CD14-positive monocyte (primary cell): ENCODE measurements around the gene DPP6. TPM values are rescaled to one million over a fixed set of nuclear protein-coding genes. Genes with fewer than 3 reads are reported as not detected.
"Not testable (repeated sequence)": the region's sequence is repeated elsewhere in the genome, so short reads cannot be mapped to it uniquely, and the experiment has no call there.

ENCODE experiments used
- DNase-seq, 3 donors: peaks; one replicate each; pipeline ENCODE4 v3.0.0-alpha.2; 2011 to 2022
- H2AFZ ChIP-seq: 2 replicates; pipeline ENCODE4 v1.6.0; 2012; ENCODE audit warnings: mild to moderate bottlenecking, low read depth, low read length, inconsistent platforms; ENCODE audit not compliant: insufficient read depth, poor library complexity, severe bottlenecking
- H3K27ac ChIP-seq, 2 donors: 1 replicate in 1 of 2; 2 replicates in 1 of 2; pipeline ENCODE4 v1.5.1; 2012 to 2013; ENCODE audit warnings: low read length in 2 of 2, control low read depth in 1 of 2, inconsistent platforms in 1 of 2, low read depth in 1 of 2, mild to moderate bottlenecking in 1 of 2
- H3K27me3 ChIP-seq, 2 donors: one replicate each; pipeline versions ENCODE4 v1.6.0 to v1.6.1; 2011 to 2013; ENCODE audit warnings: low read length in 2 of 2; ENCODE audit not compliant: control insufficient read depth in 2 of 2, insufficient read depth in 2 of 2
- H3K36me3 ChIP-seq, 2 donors: replicated peaks in 1 of 2; 1 replicate in 1 of 2; 2 replicates in 1 of 2; pipeline versions ENCODE4 v1.5.1 to v1.6.1; 2012 to 2013; ENCODE audit warnings: low read length in 2 of 2, control low read depth in 1 of 2, inconsistent platforms in 1 of 2, mild to moderate bottlenecking in 1 of 2; ENCODE audit not compliant: insufficient read depth in 2 of 2, control insufficient read depth in 1 of 2
- H3K4me1 ChIP-seq, 2 donors: 1 replicate in 1 of 2; 2 replicates in 1 of 2; pipeline versions ENCODE4 v1.5.1 to v1.6.1; 2012 to 2013; ENCODE audit warnings: low read length in 2 of 2, control low read depth in 1 of 2, inconsistent platforms in 1 of 2, mild to moderate bottlenecking in 1 of 2, moderate library complexity in 1 of 2; ENCODE audit not compliant: insufficient read depth in 2 of 2, control insufficient read depth in 1 of 2
- H3K4me2 ChIP-seq: replicated peaks from 2 replicates; pipeline ENCODE3; 2012; ENCODE audit warnings: low read length, moderate library complexity, mild to moderate bottlenecking; ENCODE audit not compliant: poor library complexity, severe bottlenecking; ENCODE audit errors: extremely low read depth
- H3K4me3 ChIP-seq, 3 experiments: fragments of 200-600 bp in 1 of 3; sonication (generic) in 1 of 3; replicated peaks in 1 of 3; 1 replicate in 2 of 3; 2 replicates in 1 of 3; pipeline ENCODE4 v1.5.1; 2011 to 2013; ENCODE audit warnings: low read length in 3 of 3, mild to moderate bottlenecking in 3 of 3, control low read depth in 2 of 3, low read depth in 2 of 3, inconsistent platforms in 1 of 3, moderate library complexity in 1 of 3
- H3K79me2 ChIP-seq: 2 replicates; pipeline ENCODE4 v1.6.0; 2012; ENCODE audit warnings: mild to moderate bottlenecking, control low read depth, inconsistent platforms, low read length, moderate library complexity; ENCODE audit not compliant: insufficient read depth
- H3K9ac ChIP-seq: 2 replicates; pipeline ENCODE4 v1.6.0; 2017; ENCODE audit warnings: low read length, mild to moderate bottlenecking; ENCODE audit not compliant: insufficient read depth, poor library complexity, severe bottlenecking
- H3K9me3 ChIP-seq, 2 donors: replicated peaks in 1 of 2; 1 replicate in 1 of 2; 2 replicates in 1 of 2; pipeline versions ENCODE4 v1.5.1 to v1.6.1; 2012 to 2013; ENCODE audit warnings: low read length in 2 of 2, control low read depth in 1 of 2; ENCODE audit not compliant: control insufficient read depth in 1 of 2, insufficient read depth in 1 of 2
- H4K20me1 ChIP-seq: 2 replicates; pipeline ENCODE4 v1.6.0; 2012; ENCODE audit warnings: mild to moderate bottlenecking, low read length, control low read depth, moderate library complexity; ENCODE audit not compliant: insufficient read depth
- H3K27ac Mint-ChIP-seq, 7 donors: one replicate each; pipeline ENCODE4 v1.8.0; 2020; ENCODE audit warnings: mild to moderate bottlenecking in 7 of 7, mixed read lengths in 7 of 7, moderate library complexity in 6 of 7, inconsistent platforms in 2 of 7
- H3K27me3 Mint-ChIP-seq, 3 donors: one replicate each; pipeline ENCODE4 v1.8.0; 2021 to 2022; ENCODE audit warnings: low read depth in 3 of 3, mild to moderate bottlenecking in 3 of 3, mixed read lengths in 3 of 3, moderate library complexity in 3 of 3, inconsistent platforms in 1 of 3
- H3K36me3 Mint-ChIP-seq, 2 donors: one replicate each; pipeline ENCODE4 v1.8.0; 2020; ENCODE audit warnings: mixed read lengths in 2 of 2, inconsistent platforms in 1 of 2, mild to moderate bottlenecking in 1 of 2
- H3K4me1 Mint-ChIP-seq: one replicate; pipeline ENCODE4 v1.8.0; 2020; ENCODE audit warnings: mild to moderate bottlenecking, mixed read lengths
- H3K4me3 Mint-ChIP-seq, 2 donors: one replicate each; pipeline ENCODE4 v1.8.0; 2020; ENCODE audit warnings: mild to moderate bottlenecking in 2 of 2, mixed read lengths in 2 of 2, moderate library complexity in 1 of 2
- H3K9me3 Mint-ChIP-seq, 7 donors: one replicate each; pipeline ENCODE4 v1.8.0; 2020 to 2022; ENCODE audit warnings: mixed read lengths in 7 of 7, mild to moderate bottlenecking in 6 of 7, moderate library complexity in 6 of 7, inconsistent platforms in 2 of 7
- WGBS: methylation state at CpG from one replicate; pipeline ENCODE4 v1.1.5; 2013; ENCODE audit warnings: missing lambda C conversion rate; ENCODE audit not compliant: insufficient coverage; 5-methylcytosine and 5-hydroxymethylcytosine counted together
- intact Hi-C, 2 donors: fragments of 100-400 bp; cut with micrococcal nuclease; formaldehyde crosslinking; loops; one replicate each; pipeline versions ENCODE4 v1.15.0 to v1.15.1; 2023
- polyA minus RNA-seq: library from RNA; depleted of rRNA, polyadenylated mRNA; stranded (reverse); fragments of >200 nt; gene quantifications from 2 replicates; pipeline ENCODE4 v1.2.3, GENCODE V29; 2012
- polyA plus RNA-seq, 3 donors: library from polyadenylated mRNA; depleted of rRNA in 1 of 3; unstranded in 2 of 3; stranded (reverse) in 1 of 3; fragments of 300-500 nt in 2 of 3; fragments of >200 nt in 1 of 3; fragmentation: Illumina TruSeq in 2 of 3; gene quantifications; 1 replicate in 2 of 3; 2 replicates in 1 of 3; pipeline ENCODE4 v1.2.3, GENCODE V29; 2012 to 2021
- total RNA-seq, 12 experiments: library from RNA in 1 of 12; stranded (reverse) in 1 of 12; fragments of 120-200 nt in 1 of 12; gene quantifications; one replicate each; pipeline ENCODE4 v1.2.4 and lab custom pipeline; 2013 to 2026; ENCODE audit warnings: mixed read lengths in 6 of 12, inconsistent platforms in 1 of 12

The DPP6 gene
- 0.04 TPM for total RNA-seq (2013)
- polyA plus RNA-seq (not detected), polyA minus RNA-seq (under 0.01 TPM in 2 replicates), total RNA-seq (lab: John Stamatoyannopoulos, UW) (0 to 2.0 (median 0.17) reads per million in 11 experiments)

DNA sequence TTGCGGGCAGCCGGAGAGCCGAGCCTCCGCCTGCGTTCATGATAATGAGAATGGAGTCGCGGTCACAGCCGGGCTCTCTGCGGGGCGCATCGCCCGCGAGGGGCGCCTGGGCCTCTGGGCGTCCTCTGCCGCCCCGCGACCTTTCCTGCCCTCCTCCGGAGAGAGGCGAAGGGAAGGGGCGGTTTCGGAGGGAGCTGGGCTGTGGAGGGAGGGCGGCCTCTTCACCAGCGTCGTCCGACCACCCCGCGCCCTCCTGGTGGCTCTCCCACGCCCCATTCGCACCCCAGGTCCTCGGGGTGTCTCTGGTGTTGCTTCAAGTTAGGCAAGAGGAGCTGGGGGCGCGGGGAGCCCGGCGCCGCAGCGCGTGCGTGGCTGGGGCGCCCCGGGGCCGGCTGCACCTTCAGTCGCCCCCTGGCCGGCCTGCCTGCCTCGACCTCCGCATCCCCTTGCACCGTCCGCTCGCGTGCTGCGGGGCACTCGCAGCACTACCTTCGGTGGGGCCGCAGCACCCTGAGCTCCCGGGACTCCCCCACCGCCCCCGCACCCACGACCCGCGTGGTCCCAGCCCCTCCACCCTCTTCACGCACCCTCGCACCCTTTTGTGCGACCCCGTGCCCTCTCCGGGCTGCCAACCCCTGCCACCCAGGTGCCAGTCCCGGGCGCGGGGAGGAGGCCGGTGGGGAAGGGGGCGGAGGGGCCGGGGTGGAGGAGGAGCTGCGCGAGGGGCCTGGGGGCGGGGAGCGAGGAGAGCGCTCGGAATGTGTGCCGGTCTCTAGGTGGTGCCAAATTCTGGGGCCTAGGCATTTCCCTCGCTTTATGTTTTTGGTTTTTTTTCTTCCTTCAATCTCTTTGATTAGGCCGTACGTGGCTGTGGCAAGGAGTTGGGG lies at the start of gene DPP6:
DPP6 (plus strand) TSS at position 756 of the 887 bp plus-strand sequence.
- intact Hi-C loops, H3K9me3 ChIP-seq, H4K20me1 ChIP-seq, H3K27ac Mint-ChIP-seq, H3K79me2 ChIP-seq, H3K4me3 ChIP-seq, H3K9ac ChIP-seq, H3K4me1 Mint-ChIP-seq, H3K4me2 ChIP-seq, H3K27ac ChIP-seq, H3K27me3 ChIP-seq, H3K4me1 ChIP-seq, H3K36me3 ChIP-seq, DNase-seq, H3K36me3 Mint-ChIP-seq, H2AFZ ChIP-seq, H3K9me3 Mint-ChIP-seq: not testable (repeated sequence)
- peak within 1 kb of the TSS in 1 of 2 donors; percentile 62 for H3K4me3 Mint-ChIP-seq
- 0% methylated on average over 6 of the region's 81 CpGs for WGBS
- H3K27me3 Mint-ChIP-seq = peaks cover 6 to 30% (median 16%) of the 10 kb centered on the region in 3 donors

GRCh38 chr7:154009423-154009911 lies 42.7 kb upstream of the DPP6 start:
- H3K36me3 ChIP-seq, H3K79me2 ChIP-seq, H3K27me3 Mint-ChIP-seq, intact Hi-C loops, H3K4me3 ChIP-seq, DNase-seq, H2AFZ ChIP-seq, H3K9me3 Mint-ChIP-seq, H3K27me3 ChIP-seq, H3K4me2 ChIP-seq, H3K9me3 ChIP-seq, H4K20me1 ChIP-seq, H3K4me1 ChIP-seq, H3K4me1 Mint-ChIP-seq, H3K9ac ChIP-seq, H3K4me3 Mint-ChIP-seq, H3K27ac Mint-ChIP-seq, H3K36me3 Mint-ChIP-seq, H3K27ac ChIP-seq: not testable (repeated sequence)
- WGBS = no CpG with 5 or more reads among the region's 3 CpGs

GRCh38 chr7:154010726-154011568 lies 41.3 kb upstream of the DPP6 start:
- H3K4me1 ChIP-seq, H3K27ac Mint-ChIP-seq, H3K4me1 Mint-ChIP-seq, intact Hi-C loops, H3K27me3 ChIP-seq, H3K27me3 Mint-ChIP-seq, H3K27ac ChIP-seq, H3K36me3 ChIP-seq, H3K9ac ChIP-seq, H3K36me3 Mint-ChIP-seq, H2AFZ ChIP-seq, H3K4me2 ChIP-seq, H3K4me3 Mint-ChIP-seq, H3K9me3 ChIP-seq, DNase-seq, H3K79me2 ChIP-seq, H3K4me3 ChIP-seq, H3K9me3 Mint-ChIP-seq, H4K20me1 ChIP-seq: not testable (repeated sequence)
- WGBS = 83% methylated on average over 1 of the region's 4 CpGs

- 71% methylated on average over 1 of the region's 3 CpGs for WGBS
- H3K27me3 Mint-ChIP-seq, H3K9ac ChIP-seq, H3K36me3 ChIP-seq, H3K4me3 Mint-ChIP-seq, H3K79me2 ChIP-seq, H4K20me1 ChIP-seq, H3K27ac Mint-ChIP-seq, H3K27ac ChIP-seq, H3K36me3 Mint-ChIP-seq, DNase-seq, intact Hi-C loops, H3K4me2 ChIP-seq, H3K9me3 Mint-ChIP-seq, H3K4me1 Mint-ChIP-seq, H3K4me1 ChIP-seq, H2AFZ ChIP-seq, H3K4me3 ChIP-seq, H3K9me3 ChIP-seq, H3K27me3 ChIP-seq: not testable (repeated sequence)
These were observed 39.4 kb upstream of the DPP6 start for GRCh38 chr7:154012800-154013199.
